CD4-positive, alpha-beta T cell (primary cell): ENCODE data around the gene IRF9. TPM values are rescaled to one million over a fixed set of nuclear protein-coding genes. Genes with fewer than 3 reads are reported as not detected.

Source experiments
- ATAC-seq: fragments of 200-7000 bp; cut with Tn5 transposase; one replicate; pipeline ENCODE4 v1.10.0; 2022; ENCODE audit warnings: mild to moderate bottlenecking; ENCODE audit not compliant: poor library complexity
- CTCF ChIA-PET: fragments of 350-600 bp; sonication (Branson Sonifier 250); formaldehyde crosslinking; loops from one replicate; lab custom pipeline; 2021; ENCODE audit warnings: antibody characterized with exemption, inconsistent platforms; lab: Charles Lee
- POLR2A ChIA-PET: fragments of 350-600 bp; sonication (Branson Sonifier 250); formaldehyde crosslinking; loops from one replicate; lab custom pipeline; 2021; ENCODE audit warnings: antibody characterized with exemption, inconsistent platforms; lab: Charles Lee
- DNase-seq, 14 experiments: peaks; one replicate each; pipeline ENCODE4 v3.0.0-alpha.2; 2013 to 2020; ENCODE audit warnings: mixed read lengths in 2 of 14
- H3K27ac ChIP-seq, 2 donors: one replicate each; pipeline versions ENCODE4 v1.5.1 to v1.7.0; 2013; ENCODE audit warnings: low read length in 2 of 2, low read depth in 1 of 2, mild to moderate bottlenecking in 1 of 2
- H3K27me3 ChIP-seq, 2 experiments: 1 replicate in 1 of 2; 2 replicates in 1 of 2; pipeline versions ENCODE4 v1.6.1 to v1.7.0; 2013; ENCODE audit warnings: low read length in 2 of 2, control low read depth in 1 of 2, mild to moderate bottlenecking in 1 of 2, moderate library complexity in 1 of 2; ENCODE audit not compliant: insufficient read depth in 2 of 2, control insufficient read depth in 1 of 2
- H3K36me3 ChIP-seq: one replicate; pipeline ENCODE4 v1.6.1; 2013; ENCODE audit warnings: low read length, control low read depth; ENCODE audit not compliant: insufficient read depth
- H3K4me1 ChIP-seq: one replicate; pipeline ENCODE4 v1.6.1; 2013; ENCODE audit warnings: low read length, control low read depth; ENCODE audit not compliant: insufficient read depth
- H3K4me3 ChIP-seq: one replicate; pipeline ENCODE4 v1.5.1; 2013; ENCODE audit warnings: mild to moderate bottlenecking, low read length, moderate library complexity
- H3K9me3 ChIP-seq, 2 experiments: 1 replicate in 1 of 2; 2 replicates in 1 of 2; pipeline versions ENCODE4 v1.6.1 to v1.7.0; 2013; ENCODE audit warnings: low read length in 2 of 2, mild to moderate bottlenecking in 2 of 2, control low read depth in 1 of 2, moderate library complexity in 1 of 2; ENCODE audit not compliant: control insufficient read depth in 1 of 2, insufficient read depth in 1 of 2
- H3K27ac Mint-ChIP-seq: one replicate; pipeline ENCODE4 v1.8.0; 2020; ENCODE audit warnings: mixed read lengths
- H3K27me3 Mint-ChIP-seq: one replicate; pipeline ENCODE4 v1.8.0; 2021; ENCODE audit warnings: mixed read lengths
- H3K36me3 Mint-ChIP-seq: one replicate; pipeline ENCODE4 v1.8.0; 2021; ENCODE audit warnings: low read depth, mixed read lengths
- H3K4me1 Mint-ChIP-seq: one replicate; pipeline ENCODE4 v1.8.0; 2021; ENCODE audit warnings: low read depth, mixed read lengths
- H3K4me3 Mint-ChIP-seq: one replicate; pipeline ENCODE4 v1.8.0; 2020; ENCODE audit warnings: mild to moderate bottlenecking, mixed read lengths
- H3K9me3 Mint-ChIP-seq: one replicate; pipeline ENCODE4 v1.8.0; 2020; ENCODE audit warnings: mixed read lengths
- intact Hi-C, 2 experiments: fragments of 100-400 bp; cut with DNase I in 1 of 2; cut with micrococcal nuclease in 1 of 2; formaldehyde crosslinking; loops; one replicate each; pipeline versions ENCODE4 v1.15.1 to v1.9.0; 2023 to 2025; cut with DNase I, micrococcal nuclease
- polyA plus RNA-seq, 2 donors: library from polyadenylated mRNA; unstranded; fragments of 120-200 nt; gene quantifications; one replicate each; pipeline ENCODE4 v1.2.1, GENCODE V29; 2013
- total RNA-seq, 174 experiments: library from RNA in 2 of 174; stranded (reverse) in 2 of 174; gene quantifications; one replicate each; pipeline ENCODE4 v1.2.3 and lab custom pipeline; 2021 to 2026
- TF ChIP-seq, protein P1 (sequence below): fragments of 200-600 bp; IDR thresholded peaks from one replicate; pipeline ENCODE4 v1.8.0; 2022; ENCODE audit warnings: antibody characterized with exemption, mild to moderate bottlenecking

The IRF9 gene, protein sequence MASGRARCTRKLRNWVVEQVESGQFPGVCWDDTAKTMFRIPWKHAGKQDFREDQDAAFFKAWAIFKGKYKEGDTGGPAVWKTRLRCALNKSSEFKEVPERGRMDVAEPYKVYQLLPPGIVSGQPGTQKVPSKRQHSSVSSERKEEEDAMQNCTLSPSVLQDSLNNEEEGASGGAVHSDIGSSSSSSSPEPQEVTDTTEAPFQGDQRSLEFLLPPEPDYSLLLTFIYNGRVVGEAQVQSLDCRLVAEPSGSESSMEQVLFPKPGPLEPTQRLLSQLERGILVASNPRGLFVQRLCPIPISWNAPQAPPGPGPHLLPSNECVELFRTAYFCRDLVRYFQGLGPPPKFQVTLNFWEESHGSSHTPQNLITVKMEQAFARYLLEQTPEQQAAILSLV
- total RNA-seq (100 to 1,000 TPM; 248 to 262 TPM), total RNA-seq (lab: John Stamatoyannopoulos, UW) (7.0 to 131 (median 35.7) reads per million in 172 experiments)
- polyA plus RNA-seq (2013, experiment 1 of 2), result 129 TPM
- polyA plus RNA-seq (2013, experiment 2 of 2), result 117 TPM

DNA sequence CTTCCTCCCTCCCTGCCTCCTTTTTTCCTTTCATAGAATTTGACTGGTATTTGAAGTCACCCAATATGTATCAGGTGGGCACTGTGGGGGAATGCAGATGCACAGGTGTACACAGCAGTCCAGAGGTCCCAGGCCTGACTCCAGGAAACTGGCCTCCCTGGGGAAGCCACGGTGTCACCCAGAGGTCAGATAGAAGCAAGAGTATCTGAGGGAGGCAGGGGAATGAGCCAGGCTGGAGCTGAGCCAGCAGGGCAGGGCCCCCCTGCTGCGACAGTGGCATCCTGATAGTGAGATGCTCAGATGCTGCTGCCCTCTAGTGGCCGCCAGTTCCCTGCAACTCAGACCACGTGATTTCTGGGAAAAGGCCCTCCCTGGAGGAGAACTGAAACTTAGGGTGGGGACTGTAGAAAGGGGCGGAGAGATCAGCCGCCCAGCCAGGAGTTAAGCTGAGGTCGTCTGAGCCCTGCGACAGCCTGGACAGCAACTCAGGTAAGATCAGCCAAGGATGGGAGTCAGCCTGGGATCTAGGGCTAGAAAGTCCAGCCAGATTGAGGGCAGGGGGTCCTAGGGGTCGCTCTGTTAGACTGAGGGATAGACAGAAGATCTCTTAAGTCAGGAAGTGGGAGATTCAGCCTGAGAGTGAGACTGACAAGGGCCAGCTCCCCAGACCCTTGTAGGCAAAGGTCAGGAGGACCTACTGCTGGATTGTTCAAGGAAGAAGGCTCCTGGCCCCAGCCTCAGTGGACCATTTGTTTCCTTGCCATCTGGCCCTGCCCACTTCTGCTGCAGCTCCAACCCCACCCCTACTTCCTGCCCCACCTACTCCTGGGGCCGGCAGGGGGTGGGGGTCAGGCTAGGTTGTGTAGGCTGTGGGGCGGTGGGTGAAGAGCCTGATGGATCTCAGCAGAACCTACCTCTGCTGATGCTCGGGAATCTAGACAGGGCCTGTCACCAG, at the start of gene IRF9:
Gene IRF9 (plus strand): TSS at position 416 of the 955 bp plus-strand sequence. CDS start 880 bp downstream, outside the sequence.
- peak within 1 kb of the TSS; percentile 98 for H3K27ac Mint-ChIP-seq
- TF ChIP-seq, protein P1, sequence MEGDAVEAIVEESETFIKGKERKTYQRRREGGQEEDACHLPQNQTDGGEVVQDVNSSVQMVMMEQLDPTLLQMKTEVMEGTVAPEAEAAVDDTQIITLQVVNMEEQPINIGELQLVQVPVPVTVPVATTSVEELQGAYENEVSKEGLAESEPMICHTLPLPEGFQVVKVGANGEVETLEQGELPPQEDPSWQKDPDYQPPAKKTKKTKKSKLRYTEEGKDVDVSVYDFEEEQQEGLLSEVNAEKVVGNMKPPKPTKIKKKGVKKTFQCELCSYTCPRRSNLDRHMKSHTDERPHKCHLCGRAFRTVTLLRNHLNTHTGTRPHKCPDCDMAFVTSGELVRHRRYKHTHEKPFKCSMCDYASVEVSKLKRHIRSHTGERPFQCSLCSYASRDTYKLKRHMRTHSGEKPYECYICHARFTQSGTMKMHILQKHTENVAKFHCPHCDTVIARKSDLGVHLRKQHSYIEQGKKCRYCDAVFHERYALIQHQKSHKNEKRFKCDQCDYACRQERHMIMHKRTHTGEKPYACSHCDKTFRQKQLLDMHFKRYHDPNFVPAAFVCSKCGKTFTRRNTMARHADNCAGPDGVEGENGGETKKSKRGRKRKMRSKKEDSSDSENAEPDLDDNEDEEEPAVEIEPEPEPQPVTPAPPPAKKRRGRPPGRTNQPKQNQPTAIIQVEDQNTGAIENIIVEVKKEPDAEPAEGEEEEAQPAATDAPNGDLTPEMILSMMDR, result peak; percentile 84
- Histone ChIP-seq H3K4me3 (peak within 1 kb of the TSS; percentile 95), H3K36me3 (peaks cover 74% of the 10 kb centered on the region), H3K9me3 (no peaks in the 10 kb centered on the region), H3K27me3 (no peaks in the 10 kb centered on the region), H3K4me1 (peaks cover 52% of the 10 kb centered on the region), H3K27ac (peak within 1 kb of the TSS; percentile 97 to 98)
- DNase-seq (peak; percentile 94 to 100 (median 98)), ATAC-seq (peak; percentile 84)
- peak within 1 kb of the TSS; percentile 95 for H3K4me3 Mint-ChIP-seq
- H3K4me1 Mint-ChIP-seq, result peaks cover 57% of the 10 kb centered on the region
- H3K27me3 Mint-ChIP-seq, result no peaks in the 10 kb centered on the region
- intact Hi-C loops, result loop anchor here (1.0 to 5.0 kb wide), 11 partner anchors 13 to 149 kb away; partner anchors contain the start of genes DCAF11 (in 2 of the 2), NRL (in 2 of the 2), PSME1 (in 2 of the 2) and CHMP4A (in 1 of the 2)
- H3K9me3 Mint-ChIP-seq, result no peaks in the 10 kb centered on the region
- H3K36me3 Mint-ChIP-seq, result peaks cover 87% of the 10 kb centered on the region
- CTCF ChIA-PET, result interaction anchor here (0.6 to 3.1 kb wide), 35 partner anchors 10 to 1330 kb away, joined by 3 to 33 read pairs (median 4); partner anchors contain the start of genes CARMIL3, CHMP4A, DCAF11 and EMC9
- POLR2A ChIA-PET, result interaction anchor here (0.6 to 5.0 kb wide), 38 partner anchors 10 to 840 kb away, joined by 3 to 154 read pairs (median 10); partner anchors contain the start of genes CARMIL3, CHMP4A, CIDEB and DCAF11

DNA sequence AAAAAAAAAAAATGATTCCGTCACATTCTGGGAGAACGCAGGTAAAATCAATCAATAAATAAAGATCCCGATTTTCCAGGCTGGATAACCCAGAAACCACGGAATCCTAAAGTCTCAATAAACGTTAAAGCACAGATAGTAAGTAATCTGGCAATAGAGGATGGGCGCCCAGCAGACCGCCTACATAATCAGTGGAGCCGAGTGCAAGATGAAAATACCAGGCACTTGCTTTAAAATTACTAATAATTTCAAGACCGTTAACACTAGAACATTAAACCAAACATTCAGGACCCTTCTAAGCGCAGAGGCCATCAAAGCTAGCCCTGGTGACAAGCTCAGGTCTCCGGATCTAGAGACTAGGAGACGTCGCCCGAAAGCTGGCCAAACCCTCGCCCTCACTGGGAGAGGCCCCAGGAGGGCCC, 47.7 kb upstream of the IRF9 start:
- Histone ChIP-seq H3K4me3 (peak overlapping the region; percentile 77), H3K4me1 (peaks cover 52% of the 10 kb centered on the region), H3K27me3 (no peaks in the 10 kb centered on the region), H3K27ac (peak overlapping the region; percentile 98 to 99), H3K36me3 (peaks cover 17% of the 10 kb centered on the region), H3K9me3 (no peaks in the 10 kb centered on the region)
- Mint-ChIP-seq H3K9me3 (no peaks in the 10 kb centered on the region), H3K36me3 (peaks cover 51% of the 10 kb centered on the region), H3K4me1 (peaks cover 34% of the 10 kb centered on the region), H3K27me3 (no peaks in the 10 kb centered on the region), H3K4me3 (peak overlapping the region; percentile 98), H3K27ac (peak overlapping the region; percentile 98)
- ChIA-PET POLR2A (interaction anchor here (0.7 to 7.0 kb wide), 27 partner anchors 9 to 1347 kb away, joined by 3 to 296 read pairs (median 14); partner anchors contain the start of genes CBLN3, CHMP4A, DHRS1 and EMC9), CTCF (interaction anchor here (2.4 to 2.8 kb wide), 3 partner anchors 23 to 47 kb away, joined by 8 to 23 read pairs (median 11); partner anchors contain the start of genes EMC9 and IRF9)
- ATAC-seq (no peak), DNase-seq (no peak)
- intact Hi-C loops, result loop anchor here (5.0 to 10.0 kb wide), 4 partner anchors 184 to 646 kb away; partner anchors contain the start of genes AP1G2 (in 1 of the 2), DHRS1 (in 1 of the 2), NGDN (in 1 of the 2) and NOP9 (in 1 of the 2)
- TF ChIP-seq, protein P1, result no peak
